Measurements from ENCODE around the gene NOX5.

Gene NOX5

DNA sequence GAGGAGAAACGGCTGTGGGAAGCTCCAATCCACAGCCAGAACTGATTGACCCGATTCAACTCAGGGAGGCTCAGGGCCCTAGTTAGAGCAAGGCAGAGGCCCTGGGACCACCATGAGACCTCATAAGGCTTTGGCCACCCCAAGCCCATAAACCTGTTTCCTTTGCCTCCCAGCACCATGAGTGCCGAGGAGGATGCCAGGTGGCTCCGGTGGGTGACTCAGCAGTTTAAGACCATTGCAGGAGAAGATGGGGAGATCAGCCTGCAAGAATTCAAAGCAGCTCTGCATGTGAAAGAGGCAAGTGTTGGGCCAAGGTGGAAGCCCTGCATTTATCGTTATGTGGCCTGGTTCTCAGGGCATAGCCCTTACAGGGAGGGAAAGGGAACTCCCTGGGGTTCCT is 11.9 kb downstream of the NOX5 start:
- Mint-ChIP-seq H3K4me1 (no peaks in the 10 kb centered on the region), H3K9me3 (no peaks in the 10 kb centered on the region), H3K27ac (no peak overlapping the region), H3K36me3 (no peaks in the 10 kb centered on the region), H3K4me3 (no peak overlapping the region)
- peak in 1 of 2 donors; percentile 20 for DNase-seq (ENCODE audit: low spot score in 2 of 2)
- ATAC-seq: no peak

DNA sequence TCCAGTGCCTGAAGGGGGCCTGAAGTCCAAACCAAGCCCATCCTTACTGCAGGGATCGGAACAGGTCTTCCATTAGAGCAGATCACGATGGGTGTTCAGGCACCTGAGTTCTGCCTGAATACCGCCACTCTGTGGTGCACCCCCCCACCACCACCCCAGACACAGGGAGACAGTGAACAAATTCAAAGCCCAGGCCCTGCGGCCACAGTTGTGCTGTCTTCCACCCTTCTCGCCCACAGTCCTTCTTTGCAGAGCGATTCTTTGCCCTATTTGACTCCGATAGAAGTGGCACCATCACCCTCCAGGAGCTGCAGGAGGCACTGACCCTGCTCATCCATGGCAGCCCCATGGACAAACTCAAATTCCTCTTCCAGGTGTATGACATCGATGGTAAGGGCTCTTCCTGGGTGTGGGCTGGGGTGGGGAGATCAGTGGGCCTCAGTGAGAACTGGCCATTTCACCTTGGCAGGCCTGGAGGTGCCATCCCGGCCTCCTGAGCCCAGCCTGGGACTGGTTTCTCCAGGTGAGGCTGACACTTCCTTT is 13.6 kb downstream of the NOX5 start:
- H3K4me3 Mint-ChIP-seq: no peak overlapping the region
- H3K27ac Mint-ChIP-seq: no peak overlapping the region
- H3K9me3 Mint-ChIP-seq: no peaks in the 10 kb centered on the region
- ATAC-seq: no peak
- no peaks in the 10 kb centered on the region for H3K4me1 Mint-ChIP-seq
- peak in 1 of 2 donors; percentile 33 for DNase-seq (ENCODE audit: low spot score in 2 of 2)
- H3K36me3 Mint-ChIP-seq: no peaks in the 10 kb centered on the region

DNA sequence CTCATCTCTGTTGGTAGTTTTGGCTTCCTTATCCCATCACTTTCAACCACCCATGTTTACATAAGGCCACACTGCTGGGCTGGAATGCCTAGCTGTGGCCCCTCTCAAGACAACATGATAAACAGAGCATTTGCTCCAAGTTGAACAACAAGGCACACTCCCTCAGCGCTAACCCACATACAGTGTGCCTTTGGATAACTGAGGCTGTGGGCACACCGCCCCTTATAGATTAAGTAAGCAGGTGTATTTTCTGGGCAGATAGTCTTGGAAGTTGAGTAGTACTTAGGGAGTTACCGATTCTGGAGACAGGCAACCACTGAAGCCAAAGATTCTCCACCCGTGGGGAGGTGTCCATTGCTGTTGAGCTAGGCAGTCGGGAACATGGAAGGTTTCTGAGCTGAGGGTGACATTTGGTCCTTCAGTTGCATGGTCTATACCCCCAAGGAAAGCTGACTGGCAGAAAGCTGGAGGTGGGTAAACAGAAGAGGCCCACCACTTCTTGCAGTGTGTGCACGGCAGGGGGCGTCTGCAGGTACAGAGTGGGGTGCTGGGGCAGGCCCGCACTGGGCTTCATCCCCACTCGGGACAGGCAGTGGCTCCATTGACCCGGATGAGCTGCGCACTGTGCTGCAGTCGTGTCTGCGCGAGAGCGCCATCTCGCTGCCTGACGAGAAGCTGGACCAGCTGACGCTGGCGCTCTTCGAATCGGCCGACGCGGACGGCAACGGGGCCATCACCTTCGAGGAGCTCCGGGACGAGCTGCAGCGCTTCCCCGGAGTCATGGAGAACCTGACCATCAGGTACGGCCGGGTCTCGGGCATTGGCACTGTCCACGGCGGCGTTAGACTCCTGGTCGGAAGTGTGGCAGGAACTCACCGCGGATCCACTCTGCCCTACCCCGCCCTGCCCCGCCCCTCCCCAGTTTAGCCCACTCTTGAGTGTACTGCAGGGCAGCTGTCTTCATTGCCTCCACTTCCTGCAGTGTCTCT is 16.8 kb downstream of the NOX5 start:
- no peaks in the 10 kb centered on the region for H3K4me1 Mint-ChIP-seq
- DNase-seq (ENCODE audit: low spot score in 2 of 2): peak; percentile 10 to 54

DNA sequence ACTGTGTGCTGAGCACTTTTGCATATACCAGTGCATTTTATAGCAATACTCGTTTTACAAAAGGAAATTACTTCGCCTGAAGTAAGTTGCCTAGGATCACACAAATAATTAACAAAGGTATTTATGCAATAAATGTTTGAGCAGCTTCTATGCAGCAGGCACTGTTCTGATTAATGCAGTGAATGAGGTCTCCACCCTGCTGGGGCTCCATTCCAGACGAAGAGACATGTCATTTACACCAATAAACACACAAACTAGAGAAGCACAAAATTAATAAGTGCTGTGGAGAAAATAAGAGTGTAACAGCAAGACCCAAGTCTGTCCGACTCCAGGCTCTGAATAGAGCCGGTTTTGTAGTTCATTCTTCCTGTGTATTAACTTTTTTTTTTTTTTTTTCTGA is 17.5 kb downstream of the NOX5 start:
- H3K4me1 Mint-ChIP-seq: no peaks in the 10 kb centered on the region

More for the DNA sequence above, 16.8 kb downstream of the NOX5 start:
- ATAC-seq: peak; percentile 63
- peak overlapping the region; percentile 23 for H3K4me3 Mint-ChIP-seq
- no peaks in the 10 kb centered on the region for H3K36me3 Mint-ChIP-seq
- no peaks in the 10 kb centered on the region for H3K9me3 Mint-ChIP-seq
- H3K27ac Mint-ChIP-seq: no peak overlapping the region

DNA sequence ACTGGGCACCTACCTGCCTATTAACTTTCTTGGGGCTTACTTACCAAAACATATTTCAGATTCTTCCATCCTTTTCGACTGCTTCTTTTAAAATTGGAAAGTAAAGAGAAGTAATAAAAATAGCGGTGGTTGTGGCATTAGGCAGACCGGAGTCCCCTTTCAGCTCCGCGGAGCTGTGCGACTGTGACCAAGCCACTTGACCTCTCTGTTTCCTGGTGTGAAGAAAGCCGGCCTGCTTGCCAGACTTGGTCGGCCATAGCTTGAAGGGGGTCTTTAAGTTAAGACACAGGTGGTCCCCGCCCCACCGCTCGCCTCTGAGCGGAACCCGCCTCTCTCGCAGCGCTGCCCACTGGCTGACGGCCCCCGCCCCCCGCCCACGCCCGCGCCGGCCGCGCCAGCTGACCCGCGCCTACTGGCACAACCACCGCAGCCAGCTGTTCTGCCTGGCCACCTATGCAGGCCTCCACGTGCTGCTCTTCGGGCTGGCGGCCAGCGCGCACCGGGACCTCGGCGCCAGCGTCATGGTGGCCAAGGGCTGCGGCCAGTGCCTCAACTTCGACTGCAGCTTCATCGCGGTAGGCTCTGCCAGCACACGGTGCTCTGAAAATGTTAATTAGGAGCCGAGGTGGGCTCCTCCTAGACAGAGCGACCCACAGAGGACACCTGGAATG is 18.3 kb downstream of the NOX5 start:
- no peak overlapping the region for H3K4me3 Mint-ChIP-seq
- no peaks in the 10 kb centered on the region for H3K4me1 Mint-ChIP-seq
- H3K36me3 Mint-ChIP-seq: no peaks in the 10 kb centered on the region
- DNase-seq (ENCODE audit: low spot score in 2 of 2) (no peak), ATAC-seq (no peak)
- H3K27ac Mint-ChIP-seq: no peak overlapping the region
- no peaks in the 10 kb centered on the region for H3K9me3 Mint-ChIP-seq

More for the DNA sequence above, 17.5 kb downstream of the NOX5 start:
- Mint-ChIP-seq H3K27ac (no peak overlapping the region), H3K4me3 (peak overlapping the region; percentile 23), H3K36me3 (no peaks in the 10 kb centered on the region), H3K9me3 (no peaks in the 10 kb centered on the region)
- ATAC-seq (no peak), DNase-seq (ENCODE audit: low spot score in 2 of 2) (no peak)

DNA sequence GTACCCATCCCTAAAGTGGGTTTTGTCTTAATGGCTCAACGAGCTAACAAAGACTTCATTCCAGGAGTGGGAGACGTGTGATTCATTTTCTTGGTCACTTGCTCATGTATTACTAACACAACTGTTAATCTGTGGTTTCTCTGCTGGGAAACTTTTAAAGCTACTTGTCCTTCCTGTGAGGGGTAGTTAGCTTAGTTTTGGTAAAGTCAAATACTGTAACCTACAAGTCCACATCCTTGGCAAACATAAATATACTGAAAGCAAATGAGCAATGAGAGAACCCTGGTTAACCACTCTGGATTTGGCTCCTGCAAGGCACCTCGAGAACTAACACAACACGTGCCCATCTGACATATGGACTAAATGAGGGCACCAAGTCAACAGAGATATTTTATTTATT is 19.9 kb downstream of the NOX5 start:
- no peak overlapping the region for H3K4me3 Mint-ChIP-seq
- peak; percentile 80 for ATAC-seq

DNA sequence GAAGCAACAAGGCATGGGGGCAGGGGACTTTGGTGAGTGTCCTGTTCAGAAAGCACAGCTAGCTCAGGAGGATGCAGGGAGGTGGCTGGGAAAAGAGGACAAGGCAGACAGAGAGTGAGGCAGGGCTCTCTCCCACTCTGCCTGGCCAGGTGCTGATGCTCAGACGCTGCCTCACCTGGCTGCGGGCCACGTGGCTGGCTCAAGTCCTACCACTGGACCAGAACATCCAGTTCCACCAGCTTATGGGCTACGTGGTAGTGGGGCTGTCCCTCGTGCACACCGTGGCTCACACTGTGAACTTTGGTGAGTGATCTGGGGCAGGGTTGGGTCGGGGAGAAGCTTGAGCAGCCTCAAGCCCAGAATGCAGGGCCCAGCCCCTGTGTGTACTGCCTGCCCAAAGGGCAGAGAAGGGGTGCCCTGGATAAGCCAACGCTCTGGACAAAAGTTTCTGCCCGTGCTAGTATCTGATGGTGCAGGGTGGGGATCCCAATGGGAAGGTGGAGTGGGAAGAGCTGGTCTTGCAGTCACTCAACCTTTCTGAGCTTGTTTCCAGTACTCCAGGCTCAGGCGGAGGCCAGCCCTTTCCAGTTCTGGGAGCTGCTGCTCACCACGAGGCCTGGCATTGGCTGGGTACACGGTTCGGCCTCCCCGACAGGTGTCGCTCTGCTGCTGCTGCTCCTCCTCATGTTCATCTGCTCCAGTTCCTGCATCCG is 20.9 kb downstream of the NOX5 start:
- no peaks in the 10 kb centered on the region for H3K4me1 Mint-ChIP-seq
- no peak overlapping the region for H3K4me3 Mint-ChIP-seq
- no peaks in the 10 kb centered on the region for H3K9me3 Mint-ChIP-seq
- ATAC-seq: peak; percentile 22
- no peak overlapping the region for H3K27ac Mint-ChIP-seq
- H3K36me3 Mint-ChIP-seq: no peaks in the 10 kb centered on the region
- no peak for DNase-seq (ENCODE audit: low spot score in 2 of 2)

More for the DNA sequence above, 19.9 kb downstream of the NOX5 start:
- Mint-ChIP-seq H3K9me3 (no peaks in the 10 kb centered on the region), H3K4me1 (no peaks in the 10 kb centered on the region), H3K36me3 (no peaks in the 10 kb centered on the region), H3K27ac (no peak overlapping the region)
- DNase-seq (ENCODE audit: low spot score in 2 of 2): no peak

DNA sequence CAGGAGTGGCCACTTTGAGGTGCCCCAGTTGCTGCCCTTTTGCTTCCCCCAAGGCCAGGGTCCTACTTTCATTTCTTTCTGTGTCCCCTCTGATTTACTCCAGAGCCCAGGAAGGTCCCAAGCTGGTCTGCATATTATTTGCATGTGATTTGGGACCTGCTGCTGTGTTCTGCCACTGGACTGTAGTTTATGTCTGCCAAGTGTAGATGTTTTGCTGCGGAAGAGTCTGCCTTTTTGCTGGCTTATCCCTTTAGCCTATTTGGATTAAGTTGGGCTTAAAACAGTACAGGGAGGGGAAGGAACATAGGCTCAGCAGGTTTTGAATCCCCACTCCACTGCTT is 21.4 kb downstream of the NOX5 start:
- Mint-ChIP-seq H3K4me3 (no peak overlapping the region), H3K27ac (no peak overlapping the region), H3K9me3 (no peaks in the 10 kb centered on the region), H3K36me3 (no peaks in the 10 kb centered on the region), H3K4me1 (no peaks in the 10 kb centered on the region)
- DNase-seq (ENCODE audit: low spot score in 2 of 2): no peak
- no peak for ATAC-seq

DNA sequence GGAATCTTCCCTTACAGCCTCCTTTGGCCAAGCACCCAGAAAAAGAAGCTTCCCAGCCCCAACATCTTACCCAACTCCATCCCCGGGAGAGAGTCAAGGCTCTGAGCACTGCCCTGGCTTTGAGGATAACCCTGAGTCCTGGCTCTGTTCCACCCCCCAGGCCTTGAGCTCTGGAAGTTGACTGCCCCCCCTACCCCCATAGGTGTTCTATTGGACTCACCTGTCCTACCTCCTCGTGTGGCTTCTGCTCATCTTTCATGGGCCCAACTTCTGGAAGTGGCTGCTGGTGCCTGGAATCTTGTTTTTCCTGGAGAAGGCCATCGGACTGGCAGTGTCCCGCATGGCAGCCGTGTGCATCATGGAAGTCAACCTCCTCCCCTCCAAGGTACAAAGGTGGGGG is 22.3 kb downstream of the NOX5 start:
- no peak overlapping the region for H3K4me3 Mint-ChIP-seq
- H3K9me3 Mint-ChIP-seq: no peaks in the 10 kb centered on the region
- no peak for ATAC-seq
- no peaks in the 10 kb centered on the region for H3K36me3 Mint-ChIP-seq
- no peak overlapping the region for H3K27ac Mint-ChIP-seq
- no peaks in the 10 kb centered on the region for H3K4me1 Mint-ChIP-seq
- DNase-seq (ENCODE audit: low spot score in 2 of 2): no peak

DNA sequence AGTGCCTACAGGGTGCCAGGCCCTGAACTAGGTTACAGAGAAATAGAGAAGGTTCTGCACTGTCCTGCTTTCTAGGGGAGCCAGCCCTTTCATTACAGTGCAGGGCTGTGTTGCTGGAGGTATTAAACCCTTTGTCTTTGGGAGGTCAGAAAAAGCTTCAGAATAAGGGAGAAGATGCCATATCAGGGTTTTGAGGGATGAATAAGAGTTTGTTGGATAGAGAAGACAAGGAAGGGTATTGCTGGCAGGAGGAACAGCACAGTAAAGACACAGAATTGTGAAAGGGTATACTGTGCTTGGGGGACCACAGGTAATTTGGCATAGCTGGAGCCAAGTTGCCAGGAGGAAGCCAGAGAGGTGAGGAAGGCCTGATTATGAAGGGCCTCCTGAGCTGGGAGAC is 23.0 kb downstream of the NOX5 start:
- ATAC-seq (no peak), DNase-seq (ENCODE audit: low spot score in 2 of 2) (no peak)
- H3K9me3 Mint-ChIP-seq: no peaks in the 10 kb centered on the region
- H3K27ac Mint-ChIP-seq: no peak overlapping the region
- H3K4me1 Mint-ChIP-seq: no peaks in the 10 kb centered on the region
- no peaks in the 10 kb centered on the region for H3K36me3 Mint-ChIP-seq
- no peak overlapping the region for H3K4me3 Mint-ChIP-seq

DNA sequence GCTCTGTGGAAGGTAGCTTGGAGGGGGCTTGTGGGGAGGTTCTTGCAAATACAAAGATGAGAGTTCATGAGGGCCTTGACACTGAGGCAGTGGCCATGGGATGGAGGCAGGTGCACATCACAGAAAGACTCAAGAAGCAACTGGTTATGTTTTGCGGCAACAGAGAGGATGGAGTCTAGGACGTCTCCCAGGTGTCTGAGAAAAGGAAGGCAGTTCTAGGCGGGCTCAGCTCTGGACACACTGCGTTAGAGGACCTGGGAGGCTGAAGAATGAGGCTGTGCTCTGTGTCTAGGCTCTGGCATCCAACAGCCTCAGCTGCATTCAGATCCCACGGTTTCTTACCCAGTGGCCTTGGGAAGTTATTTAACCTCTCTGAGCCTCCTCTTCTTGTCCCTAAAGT is 23.5 kb downstream of the NOX5 start:
- no peaks in the 10 kb centered on the region for H3K4me1 Mint-ChIP-seq
- DNase-seq (ENCODE audit: low spot score in 2 of 2) (no peak), ATAC-seq (no peak)
- H3K27ac Mint-ChIP-seq: no peak overlapping the region
- H3K9me3 Mint-ChIP-seq: no peaks in the 10 kb centered on the region
- H3K36me3 Mint-ChIP-seq: no peaks in the 10 kb centered on the region
- no peak overlapping the region for H3K4me3 Mint-ChIP-seq

DNA sequence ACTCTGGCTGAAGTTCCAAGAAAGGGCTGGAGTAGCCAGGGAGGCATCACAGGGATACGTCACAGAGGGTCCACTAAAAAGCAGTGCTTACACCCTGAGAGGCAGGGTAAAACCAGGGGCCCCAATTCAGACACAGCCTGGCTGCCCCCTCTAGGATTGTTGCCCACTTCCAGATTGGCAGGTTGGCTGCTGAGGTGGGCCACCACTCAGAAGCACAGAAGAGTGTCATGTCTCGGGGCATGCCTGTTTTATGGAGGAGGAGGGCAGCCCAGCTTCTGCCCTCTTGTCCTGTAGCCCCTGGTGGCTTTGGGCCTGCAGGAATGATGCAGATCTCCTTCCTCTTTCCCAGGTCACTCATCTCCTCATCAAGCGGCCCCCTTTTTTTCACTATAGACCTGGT is 24.0 kb downstream of the NOX5 start:
- H3K36me3 Mint-ChIP-seq: no peaks in the 10 kb centered on the region
- no peaks in the 10 kb centered on the region for H3K4me1 Mint-ChIP-seq
- ATAC-seq (no peak), DNase-seq (ENCODE audit: low spot score in 2 of 2) (no peak)
- no peak overlapping the region for H3K4me3 Mint-ChIP-seq
- H3K9me3 Mint-ChIP-seq: no peaks in the 10 kb centered on the region
- no peak overlapping the region for H3K27ac Mint-ChIP-seq

DNA sequence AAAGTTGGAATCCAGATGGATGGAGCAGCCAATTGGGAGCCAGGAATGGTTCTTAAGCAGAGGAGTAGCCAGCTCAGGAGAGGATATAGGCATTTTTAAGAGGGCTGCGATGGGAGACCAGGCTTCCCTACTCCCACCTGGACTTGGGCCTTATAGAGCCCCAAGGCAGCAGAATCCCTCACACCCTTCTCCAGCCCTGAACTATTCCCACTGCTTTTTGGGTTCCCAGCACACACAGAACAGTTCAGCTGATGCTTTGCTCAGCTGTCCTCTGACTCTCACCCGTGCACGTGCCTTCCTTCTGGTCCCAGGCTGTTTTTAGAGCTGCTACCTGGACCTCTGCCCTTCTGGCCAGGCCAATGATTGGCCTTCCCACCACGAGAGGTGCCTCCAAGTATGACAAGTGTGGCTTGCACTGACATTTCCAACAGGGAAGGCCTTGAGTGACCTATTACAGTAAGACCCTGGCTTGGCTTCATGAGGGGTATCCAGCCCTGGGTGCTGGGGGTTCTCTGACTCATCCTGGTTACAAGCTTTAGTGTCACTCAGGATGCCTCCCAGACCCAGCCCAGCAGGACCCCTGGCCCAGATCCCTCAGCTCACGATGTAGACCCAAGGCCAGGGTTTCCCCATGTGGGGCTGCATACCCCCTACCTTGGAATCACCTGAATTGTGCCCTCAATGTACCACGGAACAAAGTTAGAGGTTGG is 25.2 kb downstream of the NOX5 start:
- DNase-seq (ENCODE audit: low spot score in 2 of 2): no peak
- no peak overlapping the region for H3K27ac Mint-ChIP-seq
- no peaks in the 10 kb centered on the region for H3K4me1 Mint-ChIP-seq
- no peak overlapping the region for H3K4me3 Mint-ChIP-seq
- H3K36me3 Mint-ChIP-seq: no peaks in the 10 kb centered on the region
- no peak for ATAC-seq
- H3K9me3 Mint-ChIP-seq: no peaks in the 10 kb centered on the region

DNA sequence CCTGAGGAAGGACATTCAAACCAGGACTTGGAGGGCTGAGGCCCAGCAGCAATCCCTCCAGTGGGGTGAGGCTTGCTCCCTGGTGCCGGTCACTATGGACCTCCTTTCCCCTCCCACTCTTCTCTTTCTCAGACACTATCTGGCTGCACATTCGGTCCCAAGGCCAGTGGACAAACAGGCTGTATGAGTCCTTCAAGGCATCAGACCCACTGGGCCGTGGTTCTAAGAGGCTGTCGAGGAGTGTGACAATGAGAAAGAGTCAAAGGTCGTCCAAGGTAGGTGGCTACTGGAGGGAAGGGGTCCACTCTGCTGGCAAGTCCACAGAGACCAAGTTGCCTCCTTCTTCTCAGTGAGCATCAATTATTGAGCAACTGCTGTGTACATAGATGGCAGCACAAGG is 28.0 kb downstream of the NOX5 start:
- no peak for DNase-seq (ENCODE audit: low spot score in 2 of 2)
- no peak overlapping the region for H3K4me3 Mint-ChIP-seq
- no peak for ATAC-seq
- H3K36me3 Mint-ChIP-seq: no peaks in the 10 kb centered on the region
- H3K4me1 Mint-ChIP-seq: no peaks in the 10 kb centered on the region
- H3K27ac Mint-ChIP-seq: no peak overlapping the region
- no peaks in the 10 kb centered on the region for H3K9me3 Mint-ChIP-seq

DNA sequence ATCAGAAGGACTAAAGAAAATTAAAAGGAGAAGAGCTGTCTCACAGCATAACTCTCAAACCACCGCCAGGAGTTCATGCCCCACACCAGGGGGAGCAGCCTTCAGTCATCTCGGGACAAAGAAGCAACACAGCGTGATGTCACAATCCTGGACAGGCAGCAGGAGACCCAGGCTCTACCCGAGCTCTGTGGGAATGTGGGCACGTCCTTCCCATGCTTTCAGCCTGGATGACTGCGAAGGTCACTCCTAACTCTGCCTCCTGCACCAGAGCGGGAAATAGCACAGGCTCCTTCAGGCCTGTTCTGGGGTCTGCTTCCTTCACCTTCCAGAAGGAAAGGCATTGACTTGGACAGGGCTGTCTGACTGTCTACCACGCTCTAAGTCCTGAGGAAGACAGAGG is 31.3 kb downstream of the NOX5 start:
- ATAC-seq (no peak), DNase-seq (ENCODE audit: low spot score in 2 of 2) (no peak)
- H3K36me3 Mint-ChIP-seq: no peaks in the 10 kb centered on the region

More for the DNA sequence above, 31.3 kb downstream of the NOX5 start:
- no peak overlapping the region for H3K4me3 Mint-ChIP-seq
- H3K27ac Mint-ChIP-seq: no peak overlapping the region
- no peaks in the 10 kb centered on the region for H3K9me3 Mint-ChIP-seq
- H3K4me1 Mint-ChIP-seq: no peaks in the 10 kb centered on the region
